HL-60 (cell line): ENCODE results near the gene RCAN1.

Source experiments
- GABPA ChIP-seq: IDR thresholded peaks from 2 replicates; pipeline ENCODE4 v1.6.1; 2012; ENCODE audit warnings: low read depth
- POLR2AphosphoS5 ChIP-seq: IDR thresholded peaks from 2 replicates; pipeline ENCODE4 v1.6.1; 2012; ENCODE audit warnings: low read depth
- SPI1 ChIP-seq: IDR thresholded peaks from 2 replicates; pipeline ENCODE4 v1.6.1; 2012; ENCODE audit warnings: low read depth, mild to moderate bottlenecking, borderline replicate concordance
- TF ChIP-seq, protein P1 (sequence below): IDR thresholded peaks from one replicate; pipeline ENCODE4 v1.5.1; 2011; ENCODE audit warnings: low read length, control low read depth, inconsistent platforms; ENCODE audit not compliant: insufficient read depth
- TF ChIP-seq, protein P2 (sequence below): IDR thresholded peaks from 2 replicates; pipeline ENCODE4 v1.6.1; 2012; ENCODE audit warnings: low read depth; ENCODE audit not compliant: insufficient replicate concordance

DNA sequence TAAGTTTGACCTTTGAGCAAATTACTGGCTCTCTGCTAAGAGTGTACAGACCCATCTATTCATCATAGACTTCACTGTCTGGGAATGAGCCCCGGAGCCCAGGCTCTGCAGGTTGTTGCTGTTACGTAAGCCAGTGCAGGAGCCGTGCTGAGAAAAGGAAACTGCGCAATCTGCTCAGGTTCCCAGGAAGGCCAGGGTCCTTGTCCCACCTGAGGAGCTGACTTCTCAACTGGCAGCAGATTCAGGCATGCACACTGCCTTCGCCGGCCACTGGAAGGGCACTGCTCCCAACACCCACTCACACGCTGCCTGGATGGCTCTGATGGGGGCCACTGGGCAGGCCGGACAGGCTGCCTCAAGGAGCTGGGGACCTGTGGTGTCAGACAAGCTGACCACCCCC lies 19.5 kb downstream of the RCAN1 start:
- no peak for TF ChIP-seq POLR2AphosphoS5
- TF ChIP-seq, protein P1, sequence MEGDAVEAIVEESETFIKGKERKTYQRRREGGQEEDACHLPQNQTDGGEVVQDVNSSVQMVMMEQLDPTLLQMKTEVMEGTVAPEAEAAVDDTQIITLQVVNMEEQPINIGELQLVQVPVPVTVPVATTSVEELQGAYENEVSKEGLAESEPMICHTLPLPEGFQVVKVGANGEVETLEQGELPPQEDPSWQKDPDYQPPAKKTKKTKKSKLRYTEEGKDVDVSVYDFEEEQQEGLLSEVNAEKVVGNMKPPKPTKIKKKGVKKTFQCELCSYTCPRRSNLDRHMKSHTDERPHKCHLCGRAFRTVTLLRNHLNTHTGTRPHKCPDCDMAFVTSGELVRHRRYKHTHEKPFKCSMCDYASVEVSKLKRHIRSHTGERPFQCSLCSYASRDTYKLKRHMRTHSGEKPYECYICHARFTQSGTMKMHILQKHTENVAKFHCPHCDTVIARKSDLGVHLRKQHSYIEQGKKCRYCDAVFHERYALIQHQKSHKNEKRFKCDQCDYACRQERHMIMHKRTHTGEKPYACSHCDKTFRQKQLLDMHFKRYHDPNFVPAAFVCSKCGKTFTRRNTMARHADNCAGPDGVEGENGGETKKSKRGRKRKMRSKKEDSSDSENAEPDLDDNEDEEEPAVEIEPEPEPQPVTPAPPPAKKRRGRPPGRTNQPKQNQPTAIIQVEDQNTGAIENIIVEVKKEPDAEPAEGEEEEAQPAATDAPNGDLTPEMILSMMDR, result no peak
- TF ChIP-seq SPI1, result no peak
- no peak for TF ChIP-seq GABPA
- TF ChIP-seq, protein P2, sequence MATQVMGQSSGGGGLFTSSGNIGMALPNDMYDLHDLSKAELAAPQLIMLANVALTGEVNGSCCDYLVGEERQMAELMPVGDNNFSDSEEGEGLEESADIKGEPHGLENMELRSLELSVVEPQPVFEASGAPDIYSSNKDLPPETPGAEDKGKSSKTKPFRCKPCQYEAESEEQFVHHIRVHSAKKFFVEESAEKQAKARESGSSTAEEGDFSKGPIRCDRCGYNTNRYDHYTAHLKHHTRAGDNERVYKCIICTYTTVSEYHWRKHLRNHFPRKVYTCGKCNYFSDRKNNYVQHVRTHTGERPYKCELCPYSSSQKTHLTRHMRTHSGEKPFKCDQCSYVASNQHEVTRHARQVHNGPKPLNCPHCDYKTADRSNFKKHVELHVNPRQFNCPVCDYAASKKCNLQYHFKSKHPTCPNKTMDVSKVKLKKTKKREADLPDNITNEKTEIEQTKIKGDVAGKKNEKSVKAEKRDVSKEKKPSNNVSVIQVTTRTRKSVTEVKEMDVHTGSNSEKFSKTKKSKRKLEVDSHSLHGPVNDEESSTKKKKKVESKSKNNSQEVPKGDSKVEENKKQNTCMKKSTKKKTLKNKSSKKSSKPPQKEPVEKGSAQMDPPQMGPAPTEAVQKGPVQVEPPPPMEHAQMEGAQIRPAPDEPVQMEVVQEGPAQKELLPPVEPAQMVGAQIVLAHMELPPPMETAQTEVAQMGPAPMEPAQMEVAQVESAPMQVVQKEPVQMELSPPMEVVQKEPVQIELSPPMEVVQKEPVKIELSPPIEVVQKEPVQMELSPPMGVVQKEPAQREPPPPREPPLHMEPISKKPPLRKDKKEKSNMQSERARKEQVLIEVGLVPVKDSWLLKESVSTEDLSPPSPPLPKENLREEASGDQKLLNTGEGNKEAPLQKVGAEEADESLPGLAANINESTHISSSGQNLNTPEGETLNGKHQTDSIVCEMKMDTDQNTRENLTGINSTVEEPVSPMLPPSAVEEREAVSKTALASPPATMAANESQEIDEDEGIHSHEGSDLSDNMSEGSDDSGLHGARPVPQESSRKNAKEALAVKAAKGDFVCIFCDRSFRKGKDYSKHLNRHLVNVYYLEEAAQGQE, result no peak
